ENCODE results near the gene LINGO4. TPM values are rescaled to one million over a fixed set of nuclear protein-coding genes. Genes with fewer than 3 reads are reported as not detected.

The LINGO4 gene
- total and polyA plus RNA-seq, 2 experiments from 2014 or later: not detected

DNA sequence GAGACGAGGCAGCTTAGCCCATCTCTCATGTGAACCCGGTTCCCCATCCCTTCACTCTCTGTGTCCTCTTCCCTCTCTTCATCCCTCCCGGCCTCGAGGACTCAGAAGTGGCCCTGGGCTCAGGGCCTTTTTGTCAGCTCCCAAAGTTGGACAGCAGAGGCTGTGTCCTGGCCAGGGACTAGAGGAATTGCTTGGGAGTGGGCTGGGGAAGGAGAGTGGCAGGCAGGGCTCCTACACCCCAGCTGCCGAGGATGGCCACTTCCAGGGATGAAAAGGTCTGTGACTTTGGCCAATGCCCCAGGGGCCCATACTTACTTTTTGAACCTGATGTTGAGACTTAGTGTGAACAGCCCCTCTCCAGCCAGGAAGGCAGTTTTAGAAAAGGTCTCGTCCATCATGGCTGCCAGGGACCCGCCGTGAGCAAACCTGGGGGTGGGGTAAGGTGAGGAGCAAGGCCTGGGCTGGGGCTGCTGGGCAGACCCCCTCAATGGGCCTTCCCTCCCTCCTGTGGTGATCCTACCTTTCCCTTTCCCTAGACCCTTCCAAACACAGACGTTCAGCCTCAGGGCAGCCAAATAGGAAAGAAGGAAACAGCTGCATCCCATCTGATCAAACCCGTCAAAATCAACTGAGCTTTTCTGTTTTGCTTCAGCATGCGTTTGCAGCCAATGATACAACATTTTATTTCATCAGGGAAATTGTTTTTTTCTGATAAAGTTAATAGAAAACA lies 42.8 kb upstream of the LINGO4 start:
- WGBS (ENCODE audit: low lambda C conversion rate, missing lambda C conversion rate): 74% methylated on average over 11 of the region's 11 CpGs
- Histone ChIP-seq H2AFZ (no peak overlapping the region), H3K4me2 (no peak overlapping the region), H3K36me3 (replicated peaks; ENCODE audit: insufficient read depth, low read depth) (no peaks in the 10 kb centered on the region), H4K20me1 (ENCODE audit: insufficient read depth, poor library complexity, severe bottlenecking) (no peaks in the 10 kb centered on the region), H3K9me3 (ENCODE audit: low read depth) (no peaks in the 10 kb centered on the region), H3K79me2 (no peaks in the 10 kb centered on the region), H3K27ac (no peak overlapping the region), H3K9me2 (replicated peaks; ENCODE audit: insufficient read depth) (no peaks in the 10 kb centered on the region), H3K4me1 (ENCODE audit: insufficient read depth) (no peaks in the 10 kb centered on the region), H3K27me3 (peaks cover 4% of the 10 kb centered on the region), H3K4me3 (no peak overlapping the region)
- TF ChIP-seq EZH2phosphoT487 (IDR thresholded peaks at IDR 0.05; ENCODE audit: low read depth, severe bottlenecking, unreplicated experiment): no peak
- TF ChIP-seq EZH2 (IDR thresholded peaks at IDR 0.05; ENCODE audit: borderline replicate concordance): no peak
- TF ChIP-seq, protein P1, sequence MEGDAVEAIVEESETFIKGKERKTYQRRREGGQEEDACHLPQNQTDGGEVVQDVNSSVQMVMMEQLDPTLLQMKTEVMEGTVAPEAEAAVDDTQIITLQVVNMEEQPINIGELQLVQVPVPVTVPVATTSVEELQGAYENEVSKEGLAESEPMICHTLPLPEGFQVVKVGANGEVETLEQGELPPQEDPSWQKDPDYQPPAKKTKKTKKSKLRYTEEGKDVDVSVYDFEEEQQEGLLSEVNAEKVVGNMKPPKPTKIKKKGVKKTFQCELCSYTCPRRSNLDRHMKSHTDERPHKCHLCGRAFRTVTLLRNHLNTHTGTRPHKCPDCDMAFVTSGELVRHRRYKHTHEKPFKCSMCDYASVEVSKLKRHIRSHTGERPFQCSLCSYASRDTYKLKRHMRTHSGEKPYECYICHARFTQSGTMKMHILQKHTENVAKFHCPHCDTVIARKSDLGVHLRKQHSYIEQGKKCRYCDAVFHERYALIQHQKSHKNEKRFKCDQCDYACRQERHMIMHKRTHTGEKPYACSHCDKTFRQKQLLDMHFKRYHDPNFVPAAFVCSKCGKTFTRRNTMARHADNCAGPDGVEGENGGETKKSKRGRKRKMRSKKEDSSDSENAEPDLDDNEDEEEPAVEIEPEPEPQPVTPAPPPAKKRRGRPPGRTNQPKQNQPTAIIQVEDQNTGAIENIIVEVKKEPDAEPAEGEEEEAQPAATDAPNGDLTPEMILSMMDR (IDR thresholded peaks at IDR 0.05; ENCODE audit: poor library complexity): no peak
- no peak for DNase-seq (ENCODE audit: low spot score)

DNA sequence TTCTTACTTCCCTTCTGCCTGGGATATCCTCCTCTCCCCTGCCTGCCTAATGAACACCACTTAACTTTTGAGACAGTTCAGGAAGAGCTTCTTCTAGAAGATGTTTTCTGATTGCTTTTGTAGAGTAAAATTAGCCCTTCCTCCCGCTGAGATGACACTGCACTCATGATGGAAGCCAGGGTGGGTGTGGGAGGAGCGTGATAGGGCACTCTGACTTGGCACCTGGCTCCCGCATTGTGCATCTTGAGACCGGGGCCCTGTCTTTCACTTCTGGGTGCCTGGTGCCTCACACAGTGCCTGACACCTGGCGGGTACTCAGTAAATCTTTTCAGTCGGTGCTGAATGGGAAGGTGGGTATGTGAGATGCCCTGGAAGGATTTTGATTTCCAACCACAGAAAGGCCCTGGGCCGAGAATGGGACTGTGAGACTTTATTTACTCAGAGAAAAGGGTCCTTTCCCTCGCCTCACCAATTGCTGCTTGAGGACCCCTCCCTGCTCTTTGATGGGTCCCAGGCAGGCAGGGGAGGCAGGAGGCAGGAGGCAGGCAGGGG lies 41.5 kb upstream of the LINGO4 start:
- WGBS (ENCODE audit: low lambda C conversion rate, missing lambda C conversion rate): 89% methylated on average over 8 of the region's 8 CpGs
- TF ChIP-seq EZH2 (IDR thresholded peaks at IDR 0.05; ENCODE audit: borderline replicate concordance) (no peak), EZH2phosphoT487 (IDR thresholded peaks at IDR 0.05; ENCODE audit: low read depth, severe bottlenecking, unreplicated experiment) (no peak)
- TF ChIP-seq, protein P1 (IDR thresholded peaks at IDR 0.05; ENCODE audit: poor library complexity): no peak
- H3K4me2 ChIP-seq: no peak overlapping the region
- no peaks in the 10 kb centered on the region for H3K9me3 ChIP-seq (ENCODE audit: low read depth)
- H3K27ac ChIP-seq: no peak overlapping the region
- no peaks in the 10 kb centered on the region for H3K9me2 ChIP-seq (replicated peaks; ENCODE audit: insufficient read depth)
- no peaks in the 10 kb centered on the region for H3K27me3 ChIP-seq
- no peak for DNase-seq (ENCODE audit: low spot score)
- no peaks in the 10 kb centered on the region for H3K4me1 ChIP-seq (ENCODE audit: insufficient read depth)
- no peaks in the 10 kb centered on the region for H4K20me1 ChIP-seq (ENCODE audit: insufficient read depth, poor library complexity, severe bottlenecking)
- no peak overlapping the region for H2AFZ ChIP-seq
- no peaks in the 10 kb centered on the region for H3K79me2 ChIP-seq
- H3K36me3 ChIP-seq (replicated peaks; ENCODE audit: insufficient read depth, low read depth): no peaks in the 10 kb centered on the region
- H3K4me3 ChIP-seq: no peak overlapping the region

DNA sequence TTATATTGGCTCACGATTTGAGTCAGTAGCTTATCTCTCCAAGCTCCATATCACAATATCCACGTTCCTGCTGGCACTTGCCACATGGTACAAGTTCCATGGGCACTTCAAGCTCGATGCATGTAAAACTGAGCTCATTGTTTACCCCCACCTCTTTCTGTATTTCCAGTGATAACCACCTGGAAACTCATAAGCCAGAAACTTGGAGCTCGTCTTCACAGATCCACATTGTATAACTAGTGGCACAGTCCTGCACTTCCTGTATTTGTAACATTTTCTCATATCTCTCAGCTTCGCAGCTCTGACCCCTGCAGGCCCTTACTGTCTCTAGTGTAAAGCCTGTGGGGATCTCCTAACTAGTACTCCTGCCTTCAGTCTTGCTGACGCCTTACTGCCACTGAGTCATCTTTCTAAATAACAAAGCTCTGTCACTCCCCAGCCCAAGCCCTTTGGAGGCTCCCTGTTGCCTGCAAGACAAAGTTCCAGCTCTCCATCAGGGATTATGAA lies 40.9 kb upstream of the LINGO4 start:
- H3K27ac ChIP-seq: peak overlapping the region; percentile 6

More for the DNA sequence above, 40.9 kb upstream of the LINGO4 start:
- Histone ChIP-seq H3K4me1 (ENCODE audit: insufficient read depth) (no peaks in the 10 kb centered on the region), H3K36me3 (replicated peaks; ENCODE audit: insufficient read depth, low read depth) (no peaks in the 10 kb centered on the region), H3K27me3 (peaks cover 4% of the 10 kb centered on the region), H3K9me2 (replicated peaks; ENCODE audit: insufficient read depth) (no peaks in the 10 kb centered on the region), H3K4me2 (no peak overlapping the region), H3K79me2 (no peaks in the 10 kb centered on the region), H3K9me3 (ENCODE audit: low read depth) (no peaks in the 10 kb centered on the region), H4K20me1 (ENCODE audit: insufficient read depth, poor library complexity, severe bottlenecking) (no peaks in the 10 kb centered on the region), H3K4me3 (no peak overlapping the region), H2AFZ (no peak overlapping the region)
- peak; percentile 51 for DNase-seq (ENCODE audit: low spot score)
- TF ChIP-seq, protein P1 (IDR thresholded peaks at IDR 0.05; ENCODE audit: poor library complexity): no peak
- no peak for TF ChIP-seq EZH2 (IDR thresholded peaks at IDR 0.05; ENCODE audit: borderline replicate concordance)
- no peak for TF ChIP-seq EZH2phosphoT487 (IDR thresholded peaks at IDR 0.05; ENCODE audit: low read depth, severe bottlenecking, unreplicated experiment)
- WGBS (ENCODE audit: low lambda C conversion rate, missing lambda C conversion rate): 43% methylated on average over 6 of the region's 6 CpGs

All from hepatocyte (in vitro differentiated cells).